Putamen (tissue), 1 donor: ENCODE data around the gene HSD17B10.
"Not testable (repeated sequence)": the region's sequence is repeated elsewhere in the genome, so short reads cannot be mapped to it uniquely, and the experiment has no call there.

Experiments used
- DNase-seq: peaks from one replicate; pipeline ENCODE4 v3.0.0-alpha.2; 2016; ENCODE audit warnings: low spot score

HSD17B10 gene

GRCh38 chrX:53433651-53434639 is at the start of gene HSD17B10:
HSD17B10 (minus strand) TSS chrX:53434370; CDS start chrX:53434345, 25 bp downstream.
- peak; percentile 81 for DNase-seq

GRCh38 chrX:53483416-53483815 is 49.2 kb upstream of the HSD17B10 start:
- DNase-seq, result no peak

GRCh38 chrX:53481816-53482465 is 47.8 kb upstream of the HSD17B10 start:
- DNase-seq, result peak; percentile 19

- DNase-seq, result no peak
Measured at GRCh38 chrX:53481093-53481492, 46.9 kb upstream of the HSD17B10 start.

- DNase-seq, result no peak
Measured at GRCh38 chrX:53479301-53479700, 45.1 kb upstream of the HSD17B10 start.

GRCh38 chrX:53476371-53476770 is 42.2 kb upstream of the HSD17B10 start:
- DNase-seq, result no peak

GRCh38 chrX:53474707-53475106 is 40.5 kb upstream of the HSD17B10 start:
- no peak for DNase-seq

- no peak for DNase-seq
Measured at GRCh38 chrX:53471346-53471745, 37.2 kb upstream of the HSD17B10 start.

GRCh38 chrX:53468659-53469058 is 34.5 kb upstream of the HSD17B10 start:
- DNase-seq, result not testable (repeated sequence)

- DNase-seq, result no peak
Measured at GRCh38 chrX:53458082-53458481, 23.9 kb upstream of the HSD17B10 start.

- DNase-seq, result no peak
Measured at GRCh38 chrX:53456254-53456653, 22.1 kb upstream of the HSD17B10 start.

- DNase-seq, result no peak
Measured at GRCh38 chrX:53452812-53453211, 18.6 kb upstream of the HSD17B10 start.

GRCh38 chrX:53449632-53450031 is 15.5 kb upstream of the HSD17B10 start:
- no peak for DNase-seq

- DNase-seq, result no peak
Measured at GRCh38 chrX:53447441-53447840, 13.3 kb upstream of the HSD17B10 start.

GRCh38 chrX:53445977-53446376 is 11.8 kb upstream of the HSD17B10 start:
- DNase-seq, result no peak

GRCh38 chrX:53442322-53442631 is 8.1 kb upstream of the HSD17B10 start:
- no peak for DNase-seq

GRCh38 chrX:53441531-53442321 is 7.6 kb upstream of the HSD17B10 start:
- peak; percentile 59 for DNase-seq

- no peak for DNase-seq
Measured at GRCh38 chrX:53440621-53441517, 6.7 kb upstream of the HSD17B10 start.

GRCh38 chrX:53440101-53440500 is 5.9 kb upstream of the HSD17B10 start:
- DNase-seq, result no peak

GRCh38 chrX:53438832-53439230 is 4.7 kb upstream of the HSD17B10 start:
- DNase-seq, result no peak

- DNase-seq, result no peak
Measured at GRCh38 chrX:53438174-53438831, 4.1 kb upstream of the HSD17B10 start.
